ENCODE measurements around the gene PRDM9.

DNA sequence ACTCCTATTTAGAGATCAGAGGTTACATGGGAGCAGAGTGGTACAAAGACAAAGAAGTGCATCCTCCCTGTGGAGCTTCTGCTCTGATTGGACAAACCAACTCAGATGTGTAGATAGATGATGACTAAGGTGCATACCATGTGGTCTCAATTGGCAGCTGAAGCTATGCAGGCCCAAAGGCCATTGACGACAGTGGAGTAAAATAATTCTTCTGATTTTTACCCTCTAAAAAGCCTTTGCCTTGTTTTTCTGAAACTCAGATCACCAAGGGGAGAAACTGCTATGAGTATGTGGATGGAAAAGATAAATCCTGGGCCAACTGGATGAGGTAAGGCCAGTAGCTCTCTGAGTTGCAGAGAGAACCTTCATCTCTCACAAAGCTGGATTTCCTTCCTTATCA is 15.6 kb downstream of the PRDM9 start:
- TF ChIP-seq PURB (CRISPR knock-in tag; IDR thresholded peaks at IDR 0.05; ENCODE audit: low read depth) (no peak), TAF7 (tag; IDR thresholded peaks at IDR 0.05) (no peak), RFX5 (IDR thresholded peaks at IDR 0.05; ENCODE audit: low read depth, low read length) (no peak), NFE2L1 (tag; IDR thresholded peaks at IDR 0.05; ENCODE audit: borderline replicate concordance, low read depth) (no peak), MTA2 (IDR thresholded peaks at IDR 0.05; ENCODE audit: low read depth) (no peak), MCM5 (IDR thresholded peaks at IDR 0.05; ENCODE audit: low read depth) (no peak), BRF1 (IDR thresholded peaks at IDR 0.05; ENCODE audit: borderline replicate concordance, extremely low read depth, insufficient read length) (no peak)
- TF ChIP-seq, protein P1, sequence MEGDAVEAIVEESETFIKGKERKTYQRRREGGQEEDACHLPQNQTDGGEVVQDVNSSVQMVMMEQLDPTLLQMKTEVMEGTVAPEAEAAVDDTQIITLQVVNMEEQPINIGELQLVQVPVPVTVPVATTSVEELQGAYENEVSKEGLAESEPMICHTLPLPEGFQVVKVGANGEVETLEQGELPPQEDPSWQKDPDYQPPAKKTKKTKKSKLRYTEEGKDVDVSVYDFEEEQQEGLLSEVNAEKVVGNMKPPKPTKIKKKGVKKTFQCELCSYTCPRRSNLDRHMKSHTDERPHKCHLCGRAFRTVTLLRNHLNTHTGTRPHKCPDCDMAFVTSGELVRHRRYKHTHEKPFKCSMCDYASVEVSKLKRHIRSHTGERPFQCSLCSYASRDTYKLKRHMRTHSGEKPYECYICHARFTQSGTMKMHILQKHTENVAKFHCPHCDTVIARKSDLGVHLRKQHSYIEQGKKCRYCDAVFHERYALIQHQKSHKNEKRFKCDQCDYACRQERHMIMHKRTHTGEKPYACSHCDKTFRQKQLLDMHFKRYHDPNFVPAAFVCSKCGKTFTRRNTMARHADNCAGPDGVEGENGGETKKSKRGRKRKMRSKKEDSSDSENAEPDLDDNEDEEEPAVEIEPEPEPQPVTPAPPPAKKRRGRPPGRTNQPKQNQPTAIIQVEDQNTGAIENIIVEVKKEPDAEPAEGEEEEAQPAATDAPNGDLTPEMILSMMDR (IDR thresholded peaks at IDR 0.05 in 2 of 3, conservative IDR thresholded peaks at IDR 0.05 in 1 of 3; ENCODE audit: insufficient read depth in 2 of 3, low read depth in 1 of 3, low read length in 3 of 3): no peak
